Colonic mucosa (tissue), 4 donors: ENCODE data around the gene NTM. TPM values are rescaled to one million over a fixed set of nuclear protein-coding genes. Genes with fewer than 3 reads are reported as not detected.

Experiments used
- DNase-seq: peaks from one replicate; pipeline ENCODE4 v3.0.0-alpha.2; 2020
- H3K27ac ChIP-seq: fragments of 200-600 bp; one replicate; pipeline ENCODE4 v1.8.0; 2021
- H3K27me3 ChIP-seq: fragments of 200-600 bp; one replicate; pipeline ENCODE4 v1.8.0; 2021
- H3K36me3 ChIP-seq: fragments of 200-600 bp; one replicate; pipeline ENCODE4 v1.8.0; 2021
- H3K4me1 ChIP-seq: fragments of 200-600 bp; one replicate; pipeline ENCODE4 v1.8.0; 2021; ENCODE audit warnings: mild to moderate bottlenecking
- H3K4me3 ChIP-seq: fragments of 200-600 bp; one replicate; pipeline ENCODE4 v1.8.0; 2021
- H3K9ac ChIP-seq, 2 donors: one replicate each; pipeline ENCODE4 v1.7.0; 2013; ENCODE audit warnings: control low read depth in 2 of 2, low read depth in 2 of 2, low read length in 2 of 2
- H3K9me3 ChIP-seq: fragments of 200-600 bp; one replicate; pipeline ENCODE4 v1.8.0; 2021
- CTCF ChIP-seq: fragments of 200-600 bp; IDR thresholded peaks from one replicate; pipeline ENCODE4 v1.8.0; 2022; ENCODE audit warnings: antibody characterized with exemption, mild to moderate bottlenecking
- intact Hi-C: fragments of 100-400 bp; cut with DNase I; formaldehyde crosslinking; loops from one replicate; pipeline ENCODE4 v1.14.1; 2022
- total RNA-seq, 2 donors: library from RNA; stranded (reverse); fragmentation: NEBNext Ultra II Directional in 1 of 2; extraction: Animal tissue kit (Norgen Biotek cat#: 25700) in 1 of 2; gene quantifications; one replicate each; pipeline ENCODE4 v1.2.1, GENCODE V29; 2021
- donor health status: healthy.
- donor health status: DM: no; HTN: no; CAD: no.
- donor health status: DM: no; HTN: no; CAD: no.

Gene NTM
- total RNA-seq, 2 donors from 2014 or later: 1.6 to 2.8 TPM

GRCh38 chr11:132111316-132111715 is 740.9 kb downstream of the NTM start:
- intact Hi-C loops: no loop called here
- TF ChIP-seq CTCF: no peak
- no peaks in the 10 kb centered on the region for H3K4me1 ChIP-seq
- H3K27ac ChIP-seq: no peak overlapping the region
- no peak overlapping the region for H3K4me3 ChIP-seq
- no peak overlapping the region for H3K9ac ChIP-seq
- H3K36me3 ChIP-seq: no peaks in the 10 kb centered on the region
- DNase-seq: no peak
- H3K27me3 ChIP-seq: no peaks in the 10 kb centered on the region
- H3K9me3 ChIP-seq: no peaks in the 10 kb centered on the region

DNA sequence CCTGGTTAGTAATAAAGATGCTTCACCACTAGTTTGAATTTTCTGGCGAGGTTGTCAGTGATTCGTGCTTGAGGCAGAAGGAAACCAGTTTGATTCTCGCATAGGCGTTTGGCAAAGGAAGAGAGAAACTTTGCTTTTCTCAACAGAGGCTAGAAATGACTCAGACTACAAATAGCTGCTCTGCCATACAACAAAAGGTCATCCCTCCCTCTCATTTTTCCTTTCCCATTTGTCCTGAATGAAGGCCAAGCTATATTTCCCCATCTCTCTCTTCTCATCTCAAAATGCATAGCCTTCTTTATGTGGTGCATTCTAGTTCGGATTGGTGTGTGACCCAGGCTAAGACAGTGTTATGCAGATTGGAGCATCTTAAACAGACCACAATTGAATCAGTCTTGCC is 741.4 kb downstream of the NTM start:
- no peaks in the 10 kb centered on the region for H3K9me3 ChIP-seq
- DNase-seq: no peak
- no peaks in the 10 kb centered on the region for H3K27me3 ChIP-seq
- no peaks in the 10 kb centered on the region for H3K36me3 ChIP-seq
- no peak overlapping the region for H3K27ac ChIP-seq
- TF ChIP-seq CTCF: no peak
- no peak overlapping the region for H3K4me3 ChIP-seq
- no peak overlapping the region for H3K9ac ChIP-seq
- no peaks in the 10 kb centered on the region for H3K4me1 ChIP-seq
- intact Hi-C loops: no loop called here

- no peaks in the 10 kb centered on the region for H3K4me1 ChIP-seq
- intact Hi-C loops: no loop called here
- DNase-seq: no peak
- no peak for TF ChIP-seq CTCF
- H3K9me3 ChIP-seq: no peaks in the 10 kb centered on the region
- no peak overlapping the region for H3K27ac ChIP-seq
- H3K27me3 ChIP-seq: no peaks in the 10 kb centered on the region
- H3K36me3 ChIP-seq: no peaks in the 10 kb centered on the region
- H3K9ac ChIP-seq: no peak overlapping the region
- no peak overlapping the region for H3K4me3 ChIP-seq
Measured at GRCh38 chr11:132112846-132113245, 742.4 kb downstream of the NTM start.

GRCh38 chr11:132114185-132114584 is 743.8 kb downstream of the NTM start:
- peak; percentile 28 for TF ChIP-seq CTCF
- no peak for DNase-seq

DNA sequence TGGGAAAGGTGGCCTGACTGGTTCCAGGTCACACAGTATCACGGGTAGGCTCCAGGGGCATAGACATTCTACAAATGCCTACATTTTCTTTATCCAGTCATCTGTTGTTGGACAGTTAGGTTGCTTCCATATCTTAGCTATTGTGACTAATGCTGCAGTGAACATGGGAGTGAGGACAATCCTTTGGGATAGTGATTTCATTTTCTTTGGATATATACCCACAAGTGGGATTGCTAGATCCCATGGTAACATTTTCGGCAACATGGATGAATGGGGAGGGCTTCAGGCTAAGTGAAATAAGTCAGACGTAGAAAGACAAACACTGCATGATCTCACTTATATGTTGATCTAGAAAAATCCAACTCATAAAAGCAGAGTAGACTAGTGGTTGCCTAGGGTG is 744.3 kb downstream of the NTM start:
- Histone ChIP-seq H3K9me3 (no peaks in the 10 kb centered on the region), H3K4me3 (no peak overlapping the region), H3K27me3 (no peaks in the 10 kb centered on the region), H3K27ac (no peak overlapping the region), H3K36me3 (no peaks in the 10 kb centered on the region), H3K9ac (no peak overlapping the region), H3K4me1 (no peaks in the 10 kb centered on the region)
- intact Hi-C loops: no loop called here
- no peak for TF ChIP-seq CTCF
- DNase-seq: no peak

More at GRCh38 chr11:132114185-132114584, 743.8 kb downstream of the NTM start:
- Histone ChIP-seq H3K9ac (no peak overlapping the region), H3K4me1 (no peaks in the 10 kb centered on the region), H3K27ac (no peak overlapping the region), H3K4me3 (no peak overlapping the region), H3K36me3 (no peaks in the 10 kb centered on the region), H3K27me3 (no peaks in the 10 kb centered on the region), H3K9me3 (no peaks in the 10 kb centered on the region)
- intact Hi-C loops: no loop called here

DNA sequence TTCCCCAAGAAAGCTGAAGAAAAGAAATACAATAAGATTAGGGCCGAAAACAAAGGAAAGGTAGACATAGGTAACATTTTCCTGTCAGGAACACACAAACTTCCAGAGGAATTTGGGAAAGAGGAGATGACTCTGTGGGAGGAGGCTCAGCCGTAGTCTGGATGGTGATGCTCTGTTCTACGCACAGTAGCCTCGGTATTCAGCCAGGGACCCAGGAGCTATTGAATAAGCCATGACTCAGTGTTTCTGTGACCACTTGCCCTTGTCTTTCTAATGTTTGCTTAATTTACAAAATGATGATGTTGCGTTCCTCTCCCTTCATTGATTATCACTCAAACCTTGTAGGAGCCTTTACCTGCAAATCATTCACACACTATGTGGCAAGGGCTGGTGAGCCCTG is 745.0 kb downstream of the NTM start:
- H3K27ac ChIP-seq: no peak overlapping the region
- TF ChIP-seq CTCF: no peak
- no peaks in the 10 kb centered on the region for H3K4me1 ChIP-seq
- no peak for DNase-seq
- no peaks in the 10 kb centered on the region for H3K9me3 ChIP-seq
- no peaks in the 10 kb centered on the region for H3K36me3 ChIP-seq
- no peak overlapping the region for H3K9ac ChIP-seq
- no peaks in the 10 kb centered on the region for H3K27me3 ChIP-seq
- H3K4me3 ChIP-seq: no peak overlapping the region
- intact Hi-C loops: no loop called here
